Karpas-422 (cell line): Measurements from ENCODE around the gene GPR151. TPM values are rescaled to one million over a fixed set of nuclear protein-coding genes. Genes with fewer than 3 reads are reported as not detected.

Experiments
- DNase-seq: peaks from one replicate; pipeline ENCODE4 v3.0.0-alpha.2; 2015
- H2AFZ ChIP-seq: fragments of 200-600 bp; sonication (generic); 2 replicates; pipeline ENCODE4 v1.6.1; 2014; ENCODE audit warnings: antibody characterized with exemption, low read length, mixed read lengths
- H3K27ac ChIP-seq: fragments of 200-600 bp; sonication (generic); 2 replicates; pipeline ENCODE4 v1.5.1; 2014; ENCODE audit warnings: mild to moderate bottlenecking, low read length, moderate library complexity
- H3K27me3 ChIP-seq: fragments of 200-600 bp; sonication (generic); 2 replicates; pipeline ENCODE4 v1.6.1; 2014; ENCODE audit warnings: low read length, mixed read lengths
- H3K36me3 ChIP-seq: fragments of 200-600 bp; sonication (generic); 2 replicates; pipeline ENCODE4 v1.6.1; 2014; ENCODE audit warnings: low read length, mixed read lengths; ENCODE audit not compliant: insufficient read depth
- H3K4me1 ChIP-seq: fragments of 200-600 bp; sonication (generic); 2 replicates; pipeline ENCODE4 v1.6.1; 2014; ENCODE audit warnings: mild to moderate bottlenecking, low read length, mixed read lengths
- H3K4me2 ChIP-seq: fragments of 200-600 bp; sonication (generic); 2 replicates; pipeline ENCODE4 v1.6.1; 2014; ENCODE audit warnings: low read length, low read depth, mild to moderate bottlenecking; ENCODE audit not compliant: poor library complexity, severe bottlenecking
- H3K4me3 ChIP-seq: fragments of 200-600 bp; sonication (generic); 2 replicates; pipeline ENCODE4 v1.5.1; 2014; ENCODE audit warnings: mild to moderate bottlenecking, antibody characterized with exemption, low read length, mixed read lengths
- H3K79me2 ChIP-seq: fragments of 200-600 bp; sonication (generic); 2 replicates; pipeline ENCODE4 v1.6.1; 2014; ENCODE audit warnings: mild to moderate bottlenecking, low read length, mixed read lengths
- H3K9ac ChIP-seq: fragments of 200-600 bp; sonication (generic); 2 replicates; pipeline ENCODE4 v1.6.0; 2014; ENCODE audit warnings: low read length
- H3K9me2 ChIP-seq: fragments of 200-600 bp; sonication (generic), shearing (Covaris generic); replicated peaks from 2 replicates; pipeline ENCODE4 v1.6.0; 2014; ENCODE audit warnings: mild to moderate bottlenecking, low read length, moderate library complexity; ENCODE audit not compliant: insufficient read depth
- H3K9me3 ChIP-seq: fragments of 300-700, 200-600 bp; sonication (generic); 2 replicates; pipeline ENCODE4 v1.6.1; 2014; ENCODE audit warnings: low read length, mixed read lengths
- H4K20me1 ChIP-seq: fragments of 200-600 bp; sonication (generic); 2 replicates; pipeline ENCODE4 v1.6.1; 2014; ENCODE audit warnings: mild to moderate bottlenecking, antibody characterized with exemption, low read length, low read depth; ENCODE audit not compliant: insufficient read depth
- total RNA-seq: library from RNA; depleted of rRNA; stranded (reverse); fragments of >200 nt; shearing (Covaris generic); gene quantifications from 2 replicates; pipeline ENCODE4 v1.2.3, GENCODE V29; 2014; ENCODE audit warnings: low replicate concordance

The GPR151 gene
- total RNA-seq, 1 experiment from 2014 or later = not detected

DNA sequence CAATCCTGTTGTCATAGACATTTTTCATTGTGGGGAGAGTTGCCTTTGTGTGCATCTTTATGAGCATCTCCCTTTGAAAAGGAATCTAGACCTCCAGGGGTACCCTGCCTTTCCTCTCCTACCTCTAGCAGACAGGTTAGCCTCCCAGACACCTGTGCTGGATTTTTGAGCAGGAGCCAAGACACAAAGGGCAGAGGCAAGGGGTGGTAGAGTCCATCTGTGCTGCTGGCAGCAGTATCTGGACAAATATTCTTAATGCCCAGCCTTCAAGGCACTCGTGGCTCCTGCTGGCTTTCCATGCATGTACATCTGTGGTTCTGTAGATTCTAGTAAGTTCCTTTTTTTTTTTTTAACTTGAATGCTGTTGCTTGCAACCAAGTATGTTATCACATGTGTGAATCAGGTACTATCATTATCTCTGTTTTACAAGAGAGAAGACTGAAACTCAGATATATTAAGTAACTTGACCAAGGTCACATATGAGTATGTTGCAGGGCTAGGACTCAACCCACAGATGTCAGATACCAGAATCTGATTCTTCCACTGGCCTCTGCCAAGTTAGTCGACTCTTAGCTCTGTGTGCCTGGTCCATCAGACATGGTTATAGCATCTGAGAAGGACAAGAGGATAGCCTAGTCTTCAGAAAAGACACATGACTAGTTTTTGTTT lies 32.9 kb upstream of the GPR151 start:
- no peak overlapping the region for H3K9ac ChIP-seq
- no peaks in the 10 kb centered on the region for H3K79me2 ChIP-seq
- no peaks in the 10 kb centered on the region for H3K4me1 ChIP-seq
- no peak overlapping the region for H2AFZ ChIP-seq
- no peaks in the 10 kb centered on the region for H3K9me2 ChIP-seq
- H3K4me3 ChIP-seq = no peak overlapping the region
- H3K36me3 ChIP-seq = no peaks in the 10 kb centered on the region
- no peak overlapping the region for H3K27ac ChIP-seq
- no peak for DNase-seq
- H3K27me3 ChIP-seq = no peaks in the 10 kb centered on the region
- H3K4me2 ChIP-seq = no peak overlapping the region
- H3K9me3 ChIP-seq = no peaks in the 10 kb centered on the region
- H4K20me1 ChIP-seq = no peaks in the 10 kb centered on the region

DNA sequence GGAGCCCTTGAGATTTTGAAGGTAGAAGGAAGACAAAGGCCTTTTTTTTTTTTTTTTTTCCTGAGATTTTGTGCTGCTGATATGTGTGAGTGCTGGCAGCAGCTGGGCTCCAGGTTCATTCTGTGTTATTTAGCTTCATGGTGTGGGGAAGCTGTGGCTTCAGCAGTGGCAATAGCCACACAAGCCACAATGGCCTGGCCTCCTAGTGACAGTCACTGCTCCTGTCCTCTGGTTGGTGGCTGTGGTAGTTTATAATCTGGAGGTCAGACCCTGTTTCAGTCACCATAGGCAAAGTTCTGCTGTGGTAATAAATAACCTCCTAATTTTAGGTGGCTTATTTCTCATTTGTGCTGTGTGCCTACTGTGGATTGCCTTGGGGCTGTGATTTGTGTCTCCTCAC lies 28.2 kb upstream of the GPR151 start:
- H3K9me2 ChIP-seq = no peaks in the 10 kb centered on the region
- no peak overlapping the region for H3K27ac ChIP-seq

DNA sequence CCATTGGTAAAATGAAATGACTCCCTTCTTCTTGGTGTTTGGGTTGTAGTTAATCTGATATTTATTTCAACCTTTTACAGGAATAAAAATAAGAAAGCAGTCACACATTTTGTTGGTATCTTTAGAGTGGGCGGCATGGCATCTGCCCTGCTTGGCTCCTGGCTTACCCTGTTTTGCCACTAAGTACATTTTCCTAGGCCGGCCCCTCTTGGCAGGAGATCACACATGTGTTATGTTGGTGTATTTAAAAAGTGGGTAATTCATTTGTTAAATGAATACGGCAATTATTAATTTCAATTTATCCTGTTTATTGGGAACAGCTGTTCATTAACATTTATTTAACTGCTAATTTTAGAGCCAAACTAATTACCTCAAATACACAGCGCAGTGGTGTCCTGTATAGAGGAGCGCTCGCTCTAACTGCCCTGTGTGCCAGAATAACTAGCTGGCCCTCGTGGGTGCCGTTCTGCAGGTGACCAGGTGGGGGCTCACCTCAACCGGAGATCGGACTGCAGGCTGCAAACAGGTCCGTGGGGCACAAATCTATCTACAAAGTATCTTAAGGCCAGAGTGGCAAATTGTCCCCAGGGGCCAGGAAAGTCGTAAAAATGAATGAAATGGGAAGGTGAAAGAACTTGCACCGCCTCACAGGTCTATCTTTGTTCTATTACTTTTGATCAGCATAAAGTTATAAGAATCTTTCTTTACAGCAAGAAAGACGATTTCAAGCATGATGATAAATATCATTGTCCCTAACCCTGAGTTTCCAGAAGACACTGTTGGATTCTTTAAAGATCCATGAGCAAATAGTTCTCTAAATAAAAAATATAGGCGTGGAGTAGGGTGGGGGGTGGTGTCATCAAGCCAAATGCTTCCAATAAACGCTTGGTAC lies 26.2 kb upstream of the GPR151 start:
- no peak overlapping the region for H3K27ac ChIP-seq
- H3K9me2 ChIP-seq = no peaks in the 10 kb centered on the region
- H3K36me3 ChIP-seq = no peaks in the 10 kb centered on the region
- DNase-seq = peak; percentile 84
- no peaks in the 10 kb centered on the region for H4K20me1 ChIP-seq
- H3K4me3 ChIP-seq = no peak overlapping the region
- no peak overlapping the region for H2AFZ ChIP-seq
- no peak overlapping the region for H3K4me2 ChIP-seq
- H3K4me1 ChIP-seq = no peaks in the 10 kb centered on the region
- H3K79me2 ChIP-seq = no peaks in the 10 kb centered on the region
- H3K27me3 ChIP-seq = no peaks in the 10 kb centered on the region
- H3K9me3 ChIP-seq = no peaks in the 10 kb centered on the region
- no peak overlapping the region for H3K9ac ChIP-seq

More for the DNA sequence above, 28.2 kb upstream of the GPR151 start:
- H2AFZ ChIP-seq = no peak overlapping the region
- no peak overlapping the region for H3K4me3 ChIP-seq
- H3K4me1 ChIP-seq = no peaks in the 10 kb centered on the region
- no peaks in the 10 kb centered on the region for H3K9me3 ChIP-seq
- H3K27me3 ChIP-seq = no peaks in the 10 kb centered on the region
- no peaks in the 10 kb centered on the region for H3K79me2 ChIP-seq
- no peaks in the 10 kb centered on the region for H4K20me1 ChIP-seq
- H3K4me2 ChIP-seq = no peak overlapping the region
- no peak overlapping the region for H3K9ac ChIP-seq
- H3K36me3 ChIP-seq = no peaks in the 10 kb centered on the region
- no peak for DNase-seq

DNA sequence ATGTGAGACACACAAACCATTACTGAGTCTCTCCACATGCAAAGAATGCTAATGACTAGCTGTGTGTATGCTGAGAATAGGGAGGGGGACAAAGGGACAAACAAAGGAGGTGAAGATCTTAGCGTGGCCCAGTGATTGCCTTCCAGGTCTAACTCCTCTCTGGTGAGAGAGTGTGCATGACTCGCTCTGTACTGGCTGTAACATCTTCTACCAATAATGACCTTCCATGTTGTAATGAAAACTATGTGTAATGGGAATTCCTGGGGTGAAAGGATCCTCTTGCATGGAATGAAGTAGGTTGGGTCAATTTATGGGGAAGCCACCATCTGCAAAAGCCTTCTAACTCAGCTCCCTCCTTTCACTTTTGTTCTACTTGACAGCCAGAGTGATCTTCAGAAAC lies 24.4 kb upstream of the GPR151 start:
- Histone ChIP-seq H3K79me2 (no peaks in the 10 kb centered on the region), H3K27me3 (no peaks in the 10 kb centered on the region), H3K4me3 (no peak overlapping the region), H2AFZ (no peak overlapping the region), H3K4me2 (no peak overlapping the region), H4K20me1 (no peaks in the 10 kb centered on the region), H3K9me3 (no peaks in the 10 kb centered on the region), H3K27ac (no peak overlapping the region), H3K9ac (no peak overlapping the region), H3K4me1 (peaks cover 3% of the 10 kb centered on the region; the same call in 1 of the 2 replicates), H3K9me2 (no peaks in the 10 kb centered on the region), H3K36me3 (no peaks in the 10 kb centered on the region)
- no peak for DNase-seq

DNA sequence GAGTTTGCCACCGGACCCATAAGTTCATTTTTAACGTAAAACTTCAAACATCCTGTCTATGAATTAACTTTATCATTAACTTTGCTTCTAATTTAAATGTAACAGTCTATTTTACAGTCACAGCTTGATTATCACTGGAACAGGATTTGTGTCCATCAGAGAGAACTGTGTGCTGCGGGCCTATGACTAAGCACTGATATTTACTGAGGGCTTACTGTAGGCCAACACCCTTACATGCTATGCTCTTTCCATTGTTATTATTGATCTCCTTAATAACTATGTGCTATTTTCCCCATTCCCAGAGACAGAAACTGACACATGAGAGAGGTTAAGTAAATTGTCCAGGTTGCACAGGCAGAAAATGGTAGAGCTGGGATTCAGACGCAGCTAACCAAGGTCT lies 24.0 kb upstream of the GPR151 start:
- Histone ChIP-seq H4K20me1 (no peaks in the 10 kb centered on the region), H2AFZ (no peak overlapping the region), H3K9me3 (no peaks in the 10 kb centered on the region), H3K4me1 (peaks cover 3% of the 10 kb centered on the region; the same call in 1 of the 2 replicates), H3K9me2 (no peaks in the 10 kb centered on the region), H3K27ac (no peak overlapping the region), H3K4me3 (no peak overlapping the region), H3K4me2 (no peak overlapping the region), H3K79me2 (no peaks in the 10 kb centered on the region), H3K36me3 (no peaks in the 10 kb centered on the region), H3K9ac (no peak overlapping the region), H3K27me3 (no peaks in the 10 kb centered on the region)
- no peak for DNase-seq

DNA sequence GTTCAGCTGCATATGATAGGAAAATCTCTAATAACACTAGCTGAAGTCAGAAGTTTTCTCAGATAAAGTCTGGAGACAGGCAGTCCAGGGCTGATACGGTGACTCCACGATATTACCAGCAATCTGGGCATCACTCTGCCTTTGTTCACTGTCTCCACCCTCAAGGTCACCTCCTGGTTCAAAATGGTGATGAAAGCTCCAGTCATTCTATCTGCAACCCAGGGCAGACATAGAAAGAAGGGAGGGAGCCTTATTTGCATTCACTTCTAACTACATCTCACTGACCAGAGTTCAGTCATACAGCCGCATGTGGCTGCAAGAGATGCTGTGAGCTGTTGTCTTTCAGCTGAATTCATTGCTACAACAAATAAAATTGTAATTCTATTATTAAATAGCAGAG lies 22.4 kb upstream of the GPR151 start:
- Histone ChIP-seq H3K9me3 (no peaks in the 10 kb centered on the region), H4K20me1 (no peaks in the 10 kb centered on the region), H3K27ac (no peak overlapping the region), H3K9ac (no peak overlapping the region), H2AFZ (no peak overlapping the region), H3K36me3 (no peaks in the 10 kb centered on the region), H3K79me2 (no peaks in the 10 kb centered on the region), H3K27me3 (no peaks in the 10 kb centered on the region), H3K4me2 (no peak overlapping the region), H3K9me2 (no peaks in the 10 kb centered on the region), H3K4me3 (no peak overlapping the region), H3K4me1 (peaks cover 3% of the 10 kb centered on the region; the same call in 1 of the 2 replicates)
- DNase-seq = no peak

DNA sequence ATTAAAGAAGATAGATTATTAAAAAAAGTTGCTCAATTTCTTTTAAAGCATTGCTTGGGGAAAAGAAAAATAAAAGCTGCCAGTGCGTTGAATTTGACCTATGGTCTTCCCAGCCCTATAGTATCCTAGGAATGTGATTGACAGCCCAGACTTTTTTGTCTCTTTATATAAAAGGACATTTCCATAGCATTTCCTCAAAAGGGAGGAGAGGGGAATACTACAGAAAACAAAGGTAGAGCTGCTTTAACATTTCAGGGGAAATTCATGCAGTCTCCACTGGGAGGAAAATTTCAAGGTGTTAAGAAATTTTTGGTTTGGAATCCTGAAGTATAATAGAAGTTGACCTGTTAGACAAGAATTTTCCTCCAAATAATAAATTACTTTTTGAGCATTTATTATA lies 17.9 kb upstream of the GPR151 start:
- H3K27me3 ChIP-seq = no peaks in the 10 kb centered on the region
- no peaks in the 10 kb centered on the region for H3K9me2 ChIP-seq
- H3K9ac ChIP-seq = no peak overlapping the region
- DNase-seq = no peak
- no peaks in the 10 kb centered on the region for H3K79me2 ChIP-seq
- no peak overlapping the region for H3K27ac ChIP-seq
- peaks cover 7% of the 10 kb centered on the region for H3K4me1 ChIP-seq
- H3K4me2 ChIP-seq = no peak overlapping the region
- no peak overlapping the region for H3K4me3 ChIP-seq
- H3K36me3 ChIP-seq = no peaks in the 10 kb centered on the region
- no peaks in the 10 kb centered on the region for H4K20me1 ChIP-seq
- no peaks in the 10 kb centered on the region for H3K9me3 ChIP-seq
- H2AFZ ChIP-seq = no peak overlapping the region

DNA sequence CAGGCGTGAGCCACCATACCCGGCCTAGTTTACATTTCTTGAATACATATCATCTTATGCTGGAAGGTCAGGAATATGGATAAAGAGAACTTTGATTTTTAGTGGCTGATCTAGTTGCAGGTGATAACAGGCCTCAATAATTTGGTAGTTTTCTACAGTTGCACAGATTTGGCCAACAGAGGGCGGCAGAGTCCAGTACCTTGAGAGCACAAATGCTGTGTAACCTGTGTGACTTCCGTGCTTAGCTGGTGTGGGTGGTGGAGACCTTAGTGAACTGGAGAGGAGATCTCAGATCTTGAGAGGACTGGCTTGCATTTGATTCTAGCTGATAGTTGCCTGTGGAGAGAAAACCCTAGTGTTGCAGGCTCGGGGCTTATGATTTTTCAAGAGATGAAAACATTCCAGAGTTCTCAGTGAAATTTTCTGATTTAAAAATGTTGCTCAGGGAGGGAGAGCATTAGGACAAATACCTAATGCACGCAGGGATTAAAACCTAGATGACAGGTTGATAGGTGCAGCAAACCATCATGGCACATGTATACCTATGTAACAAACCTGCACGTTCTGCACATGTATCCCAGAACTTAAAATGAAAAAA lies 17.4 kb upstream of the GPR151 start:
- H3K27ac ChIP-seq = no peak overlapping the region
- no peak overlapping the region for H3K4me3 ChIP-seq
- peak; percentile 90 for DNase-seq
- H3K36me3 ChIP-seq = no peaks in the 10 kb centered on the region
- H2AFZ ChIP-seq = 0 out of 2 replicates have a peak overlapping the region, but pooled peaks have one; percentile 53
- H4K20me1 ChIP-seq = no peaks in the 10 kb centered on the region
- H3K27me3 ChIP-seq = no peaks in the 10 kb centered on the region
- no peaks in the 10 kb centered on the region for H3K9me3 ChIP-seq
- peaks cover 7% of the 10 kb centered on the region for H3K4me1 ChIP-seq
- no peak overlapping the region for H3K4me2 ChIP-seq
- H3K79me2 ChIP-seq = no peaks in the 10 kb centered on the region
- no peak overlapping the region for H3K9ac ChIP-seq
- no peaks in the 10 kb centered on the region for H3K9me2 ChIP-seq
